COLO829 (cell line): ENCODE measurements around the gene TFB2M.

Experiments used
- DNase-seq: peaks from one replicate; pipeline ENCODE4 v3.0.0; 2012; ENCODE audit warnings: low spot score

The TFB2M gene

DNA sequence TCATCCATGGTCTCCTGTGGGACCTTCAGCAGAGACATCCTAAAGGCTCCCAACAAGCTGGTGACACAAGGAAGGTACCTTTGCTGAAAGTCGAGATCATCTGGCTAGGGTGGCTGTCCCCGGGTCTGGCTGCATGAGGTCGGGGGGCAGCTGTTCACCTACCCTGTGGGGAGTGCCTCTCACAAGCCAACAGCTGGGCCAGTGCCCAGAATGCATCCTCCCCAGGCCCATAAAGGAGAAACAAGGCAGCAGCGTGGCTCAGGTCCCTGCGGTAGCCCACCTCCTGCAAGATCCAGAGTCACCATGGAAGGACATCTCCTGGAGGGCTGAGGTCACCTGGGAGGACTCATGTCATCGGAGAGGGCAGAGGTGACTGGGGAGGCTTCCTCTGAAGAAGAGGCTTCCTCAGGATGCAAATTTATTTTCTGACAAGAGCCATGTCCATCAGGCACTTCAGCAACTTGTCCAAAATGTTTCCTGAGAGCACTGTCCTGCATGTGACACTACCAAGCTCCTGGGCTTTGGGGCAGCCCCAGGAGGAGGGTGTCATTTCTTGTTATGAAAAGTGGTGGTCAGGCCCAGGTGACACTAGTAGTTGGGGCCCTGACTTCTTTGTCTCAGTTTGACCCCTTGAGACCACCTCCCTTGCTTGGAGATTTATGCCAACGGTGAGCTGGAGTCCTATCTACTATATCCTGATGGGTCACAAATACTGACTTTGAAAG lies 52.3 kb downstream of the TFB2M start:
- no peak for DNase-seq

DNA sequence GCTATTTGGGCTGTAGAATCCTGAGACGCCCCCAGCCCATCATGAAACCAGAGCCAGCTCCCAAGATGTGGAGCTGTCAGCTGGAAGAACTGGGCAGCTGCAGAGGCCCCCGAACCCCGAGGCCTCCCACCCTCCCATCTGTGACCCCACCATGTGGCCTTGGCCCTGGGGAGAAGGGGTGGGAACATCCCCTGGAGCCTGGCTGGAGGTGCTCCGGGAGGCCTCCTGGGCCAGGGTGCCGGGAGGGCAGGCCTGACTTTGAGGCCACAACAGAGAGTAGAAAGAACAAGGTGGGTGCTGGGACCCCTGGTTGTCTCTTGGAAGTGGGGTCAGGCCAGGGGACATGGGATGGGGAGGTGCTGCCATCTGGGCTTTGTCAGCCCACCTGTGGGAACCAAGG lies 53.0 kb downstream of the TFB2M start:
- no peak for DNase-seq

DNA sequence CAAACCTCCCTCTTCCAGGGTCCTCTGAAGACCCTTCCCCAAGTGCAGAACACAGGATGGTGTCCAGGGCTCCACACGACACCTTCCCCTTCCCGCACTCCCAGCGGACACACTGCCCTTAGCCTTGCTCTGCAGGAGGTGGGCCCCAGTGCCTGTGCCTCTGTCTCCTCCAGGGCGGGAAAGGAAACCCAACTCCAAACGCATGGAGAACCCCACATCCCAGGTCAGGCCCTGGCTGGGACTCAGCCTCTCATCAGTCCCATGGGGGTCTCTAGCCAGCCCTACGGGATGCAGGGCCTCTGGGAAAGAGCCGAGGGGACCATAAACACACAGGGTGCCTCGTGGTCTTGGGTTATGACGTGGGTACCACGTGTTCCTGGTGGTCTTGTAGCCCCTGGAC lies 53.4 kb downstream of the TFB2M start:
- DNase-seq: no peak

DNA sequence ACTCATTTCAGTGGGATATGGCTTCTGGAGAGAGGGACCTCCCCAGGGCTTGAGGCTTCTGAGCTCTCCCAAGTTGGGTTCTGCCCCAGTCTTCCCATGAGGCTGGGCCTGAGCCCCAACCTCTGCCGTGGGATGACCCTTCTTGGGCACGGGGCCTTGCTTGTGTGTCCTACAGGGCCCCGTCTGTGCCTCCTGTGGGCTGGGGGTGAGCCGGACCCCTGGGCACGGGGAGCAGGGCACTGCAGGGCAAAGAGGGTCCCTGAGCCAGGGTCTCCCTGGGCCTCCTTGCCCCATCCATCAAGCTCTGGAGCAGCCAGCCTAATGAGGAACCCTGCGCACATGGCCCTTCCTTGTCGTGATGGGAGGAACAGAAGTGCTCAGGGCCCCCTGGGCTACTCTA lies 53.8 kb downstream of the TFB2M start:
- DNase-seq: no peak

DNA sequence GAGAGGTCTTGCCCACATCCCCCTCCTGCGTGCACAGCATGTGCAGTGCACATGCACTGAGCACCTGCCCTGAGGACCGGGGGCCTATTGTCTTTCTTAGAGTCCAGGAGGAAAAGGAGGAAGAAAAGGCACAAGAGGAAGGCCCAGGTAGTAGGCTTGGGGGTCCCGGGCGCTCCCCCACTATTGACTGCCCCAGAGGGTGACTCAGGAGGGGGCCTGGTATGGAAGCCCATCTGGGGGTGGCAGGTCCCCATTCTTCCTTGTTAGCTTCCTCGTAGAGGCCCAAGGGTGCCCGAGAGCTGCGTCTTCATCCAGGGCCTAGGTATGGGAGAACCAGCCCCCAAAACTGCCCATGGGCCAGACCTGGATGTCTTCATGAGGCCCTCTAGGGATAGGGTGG lies 54.9 kb downstream of the TFB2M start:
- DNase-seq: no peak

DNA sequence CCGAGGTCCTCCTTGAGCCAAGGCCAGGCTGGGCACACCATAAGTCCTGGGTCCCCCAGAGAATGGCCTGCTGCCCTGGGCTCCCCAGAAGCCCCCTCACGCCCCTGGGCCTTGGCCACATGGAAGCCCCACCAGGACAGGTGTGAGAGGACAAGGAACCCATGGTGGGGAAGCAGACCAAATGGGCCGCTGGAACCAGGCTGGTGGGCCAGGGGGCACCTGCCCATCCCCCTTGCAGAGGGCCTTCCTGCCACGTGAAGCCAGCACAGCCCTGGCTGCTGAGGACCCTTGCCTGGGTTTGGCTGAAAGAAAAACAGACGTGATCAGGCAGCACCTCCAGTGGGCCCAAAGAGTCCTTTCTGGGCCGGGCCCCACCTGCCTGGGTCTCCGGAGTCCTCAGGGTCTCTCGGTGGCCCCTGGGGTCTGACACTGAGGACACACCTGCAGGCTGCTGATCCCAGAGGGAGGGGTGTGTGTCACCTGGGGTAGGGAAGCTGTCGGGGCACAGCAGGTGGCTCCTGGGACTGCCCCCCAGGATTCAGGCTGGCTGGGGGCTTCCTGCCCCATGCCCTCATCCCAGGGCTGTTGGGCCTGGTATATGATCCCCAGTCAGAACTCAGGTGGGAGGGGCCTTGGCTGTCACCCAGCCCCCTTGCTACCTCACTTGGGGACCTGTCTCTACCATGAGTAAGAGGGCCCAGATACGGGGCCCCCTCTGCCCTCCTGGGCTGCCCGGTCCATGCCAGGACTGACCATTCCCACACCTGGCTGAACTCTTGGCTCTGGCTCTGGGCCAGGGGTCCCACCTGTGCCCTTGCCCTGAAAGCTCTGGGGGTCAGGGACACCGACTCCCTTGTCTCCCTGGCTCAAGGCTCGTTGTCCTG lies 55.7 kb downstream of the TFB2M start:
- no peak for DNase-seq

DNA sequence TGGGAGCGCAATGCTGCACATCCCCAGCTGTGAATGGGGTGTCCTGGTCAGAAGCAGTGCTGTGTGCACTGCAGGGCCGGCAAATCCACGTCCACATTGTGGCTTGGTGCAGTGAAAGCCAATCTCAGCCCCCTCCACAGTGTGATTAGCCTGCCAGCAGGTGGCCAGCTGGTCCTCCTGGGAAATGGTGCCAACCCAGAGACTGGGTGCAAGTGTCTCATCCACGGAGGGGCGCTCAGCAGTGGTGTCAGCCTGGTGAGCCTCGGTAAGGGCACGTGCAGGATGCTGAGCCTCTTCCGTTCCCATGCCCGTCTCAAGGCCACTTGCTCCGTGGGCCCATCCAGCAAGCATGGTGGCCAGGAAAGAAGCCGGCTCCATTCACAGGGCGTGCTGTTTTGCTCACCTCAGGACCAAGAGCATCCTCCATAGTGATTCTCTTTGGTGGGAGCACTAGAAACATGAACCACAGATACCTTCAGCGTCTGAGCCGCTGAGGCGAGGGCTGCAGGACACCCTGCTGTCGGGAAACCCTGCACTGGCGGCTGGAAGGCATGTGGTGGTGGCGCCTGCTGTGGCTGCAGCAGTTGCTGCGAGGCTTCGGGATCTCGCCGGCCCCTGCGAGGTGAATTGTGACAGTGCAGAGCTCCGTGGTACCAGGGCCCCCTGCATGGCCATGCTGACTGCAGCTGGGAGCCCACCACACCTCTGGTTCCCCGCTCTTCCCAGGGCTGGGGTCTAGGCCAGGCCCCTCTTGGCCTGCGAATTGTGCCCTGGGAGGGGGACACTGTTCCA lies 57.0 kb downstream of the TFB2M start:
- DNase-seq: no peak

DNA sequence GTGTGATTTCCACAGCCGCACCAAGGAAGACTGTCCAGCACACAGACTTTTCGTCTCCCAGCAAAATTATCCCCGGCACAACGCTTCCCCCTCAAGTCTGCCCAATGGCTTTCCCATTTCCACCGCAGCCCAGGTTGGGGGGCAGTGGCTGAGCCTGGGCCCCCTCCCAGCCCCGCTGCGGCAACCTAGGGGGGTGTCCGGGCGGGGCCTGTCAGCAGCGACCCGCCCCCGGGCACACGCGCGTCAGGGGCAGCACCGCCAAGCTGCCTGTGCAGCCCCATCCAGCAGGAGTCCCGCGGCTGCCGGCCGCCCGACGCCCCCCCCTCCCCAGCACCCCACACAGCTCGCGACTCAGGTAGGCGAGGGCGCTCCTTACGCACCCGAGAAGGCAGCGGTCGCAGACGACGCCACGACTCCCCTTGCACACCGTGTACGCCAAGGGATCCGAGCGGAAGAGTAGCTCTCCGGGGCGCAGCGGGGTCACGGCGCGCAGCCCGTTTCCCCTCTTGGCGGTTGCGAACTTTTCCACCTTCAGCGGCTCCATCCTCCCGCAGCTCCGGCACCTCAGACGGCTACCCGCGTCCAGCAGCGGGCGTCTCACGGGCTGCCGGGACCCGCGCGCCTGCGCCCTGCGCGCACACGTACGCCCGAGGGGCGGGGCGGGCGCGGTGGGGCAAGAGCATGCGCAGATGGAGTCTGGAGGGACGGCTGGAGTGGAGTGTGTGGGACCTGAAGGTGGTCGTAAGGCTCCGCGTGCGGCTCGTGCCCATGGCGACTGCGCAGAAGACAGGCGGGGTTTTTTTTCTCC lies 59.2 kb downstream of the TFB2M start, which contains the start of gene SMYD3:
Gene SMYD3, minus strand, starts transcription at position 606 of the 808 bp plus-strand sequence.
- DNase-seq: peak; percentile 87

DNA sequence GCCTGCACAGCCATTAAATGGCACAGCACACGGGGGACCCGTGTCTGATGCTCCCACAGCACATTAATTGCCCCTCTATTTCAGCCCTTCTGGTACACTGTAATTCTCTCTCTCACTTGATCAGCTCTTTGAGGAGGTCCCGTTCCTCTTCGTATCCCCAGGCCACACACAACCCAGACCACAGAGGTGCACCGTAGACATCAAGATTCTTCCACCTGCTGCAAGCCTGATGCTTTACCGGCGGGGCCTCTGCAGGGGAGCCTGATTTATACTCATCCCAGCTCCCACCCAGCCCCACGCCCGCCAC lies 59.7 kb downstream of the TFB2M start:
- no peak for DNase-seq

DNA sequence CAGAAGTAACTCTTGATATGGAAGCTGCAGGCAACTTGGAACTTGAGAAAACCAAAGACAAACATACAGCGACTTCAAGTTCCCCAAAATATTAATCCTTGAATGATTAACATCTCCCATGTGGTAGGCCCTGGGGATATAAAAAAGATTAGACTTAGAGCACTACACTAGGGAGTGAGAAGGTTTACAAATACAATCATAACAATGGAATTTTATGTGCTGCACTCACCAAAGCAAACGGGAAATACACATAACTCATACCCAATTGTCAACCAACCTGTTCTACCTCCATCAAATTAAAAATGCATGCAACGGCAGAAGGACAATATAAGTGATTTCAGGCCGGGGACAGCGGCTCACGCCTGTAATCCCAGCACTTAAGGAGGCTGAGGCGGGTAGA lies 62.7 kb downstream of the TFB2M start:
- DNase-seq: no peak

DNA sequence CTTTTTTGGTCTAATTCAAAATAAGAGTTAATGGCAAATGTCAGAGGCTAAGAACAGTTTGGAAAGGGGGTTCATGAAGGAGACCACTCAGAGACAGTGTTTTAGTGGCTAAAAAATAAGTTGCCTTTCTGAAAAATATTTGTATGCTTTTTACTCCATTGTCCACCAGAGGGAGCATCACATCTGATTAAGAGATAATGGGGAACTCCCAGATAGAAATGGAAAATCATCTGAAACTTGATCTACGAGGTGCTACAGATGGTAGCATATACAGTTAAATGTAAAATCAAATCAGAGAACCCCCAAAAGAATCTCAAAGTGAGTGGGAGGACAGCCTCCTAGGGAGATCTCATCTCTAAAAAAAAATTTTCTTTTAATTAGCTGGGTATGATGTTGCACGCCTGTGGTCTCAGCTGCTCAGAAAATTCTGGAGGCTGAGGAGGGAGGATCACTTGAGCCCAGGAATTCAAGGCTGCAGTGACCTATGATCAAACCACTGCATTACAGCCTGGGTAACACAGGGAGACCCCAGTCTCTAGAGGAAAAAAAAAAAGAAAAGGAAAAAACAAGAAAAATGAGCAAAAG lies 68.6 kb downstream of the TFB2M start:
- DNase-seq: peak; percentile 69

DNA sequence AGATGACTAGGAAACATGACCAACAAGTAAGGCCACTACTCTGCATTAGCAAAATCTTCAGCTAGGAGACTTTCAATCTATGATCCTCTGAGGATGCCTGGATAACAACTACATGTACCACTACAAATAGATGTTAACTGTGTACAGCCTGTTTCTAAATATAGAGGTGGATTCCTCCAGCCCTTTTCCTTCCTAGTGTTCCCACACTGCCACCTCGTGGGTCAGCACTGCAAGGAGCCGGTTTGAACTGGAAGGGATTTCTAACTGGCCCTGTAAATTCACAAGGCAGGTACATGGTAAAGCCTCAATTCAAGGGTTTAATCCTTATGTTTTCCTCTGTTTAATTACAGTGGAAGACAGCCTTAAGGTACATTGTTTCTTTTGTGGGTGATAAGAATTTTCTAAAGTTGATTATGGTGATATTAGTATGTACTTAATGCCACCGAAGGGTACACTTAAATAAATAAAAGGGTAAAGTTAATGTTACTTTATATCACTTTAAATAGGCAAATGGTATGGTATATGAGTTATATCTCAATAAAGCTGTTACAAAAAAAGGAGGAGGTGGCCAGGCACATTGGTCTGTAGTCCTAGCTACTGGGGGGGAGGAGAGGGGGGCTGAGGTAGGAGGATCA lies 73.3 kb downstream of the TFB2M start:
- DNase-seq: peak; percentile 81

DNA sequence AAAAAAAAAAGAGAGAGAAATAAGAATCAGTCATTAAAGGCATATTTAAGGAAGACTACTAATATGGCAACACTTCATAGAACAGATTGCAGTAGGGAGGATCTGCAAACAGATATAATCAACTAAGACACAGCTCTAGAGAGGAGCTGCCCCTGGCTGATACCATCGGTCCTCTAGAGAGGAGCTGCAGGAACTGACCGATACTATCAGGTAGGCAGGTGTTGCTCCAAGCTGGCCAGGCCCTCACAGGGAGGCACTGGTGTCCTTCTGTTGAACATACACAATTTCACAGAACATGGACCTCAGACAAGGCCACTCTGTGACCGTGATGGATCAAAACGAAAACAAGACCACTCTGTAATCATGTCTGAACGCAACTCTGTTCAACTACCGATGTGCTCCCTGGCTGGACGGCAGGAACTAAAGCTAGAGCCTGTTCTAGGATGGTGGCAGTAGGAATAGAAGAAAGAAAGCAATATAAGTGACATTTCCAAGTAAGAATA lies 74.5 kb downstream of the TFB2M start:
- no peak for DNase-seq
